ENCODE data around the gene FNBP1L.

The FNBP1L gene

DNA sequence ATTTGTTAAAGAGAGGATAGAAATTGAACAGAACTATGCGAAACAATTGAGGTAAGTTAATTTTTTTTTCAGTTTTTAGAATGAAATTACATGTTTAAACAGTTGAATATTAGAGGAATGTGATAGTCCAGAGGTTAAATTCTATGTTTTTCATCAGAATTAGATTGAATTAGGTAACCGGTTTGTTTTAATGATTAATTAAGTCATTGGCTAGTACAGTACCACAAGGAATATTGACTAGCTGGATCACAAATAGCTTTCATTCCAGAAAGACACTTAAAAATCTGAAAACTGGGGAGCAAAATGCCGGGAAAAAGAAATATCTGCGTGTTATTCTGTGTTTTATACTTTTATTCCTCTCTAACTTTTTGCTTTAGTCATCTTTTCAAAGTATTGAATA, 51.6 kb downstream of the FNBP1L start:
- Histone ChIP-seq H3K36me3 (ENCODE audit: control insufficient read depth, insufficient read depth, low read length) (no peaks in the 10 kb centered on the region), H3K27me3 (ENCODE audit: control insufficient read depth, insufficient read depth, low read length) (no peaks in the 10 kb centered on the region), H3K9ac (ENCODE audit: low read length) (no peak overlapping the region), H3K27ac (ENCODE audit: low read depth, low read length) (no peak overlapping the region), H3K4me1 (ENCODE audit: control insufficient read depth, insufficient read depth, low read length) (no peaks in the 10 kb centered on the region), H3K4me3 (ENCODE audit: low read length) (no peak overlapping the region)

DNA sequence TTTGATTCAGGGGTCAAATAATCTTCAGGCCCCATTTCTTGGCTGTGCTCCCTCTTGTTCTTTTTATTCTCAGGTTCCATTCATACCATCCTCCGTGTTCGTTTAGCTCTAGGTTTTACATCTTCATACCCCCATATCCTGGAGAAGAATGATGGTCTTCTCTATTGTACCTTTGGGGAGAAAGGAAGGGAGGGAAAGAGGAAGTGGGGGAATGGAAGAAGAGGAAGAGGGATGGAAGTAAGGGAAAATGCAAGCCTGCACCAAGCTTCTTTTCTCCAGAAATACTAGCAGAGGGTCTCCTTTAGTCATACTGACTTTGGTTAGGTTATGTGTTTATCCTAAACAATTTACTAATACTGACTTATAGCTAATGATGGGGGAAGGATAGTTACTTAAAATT, 52.4 kb downstream of the FNBP1L start:
- Histone ChIP-seq H3K4me3 (ENCODE audit: low read length) (no peak overlapping the region), H3K4me1 (ENCODE audit: control insufficient read depth, insufficient read depth, low read length) (no peaks in the 10 kb centered on the region), H3K27me3 (ENCODE audit: control insufficient read depth, insufficient read depth, low read length) (no peaks in the 10 kb centered on the region), H3K36me3 (ENCODE audit: control insufficient read depth, insufficient read depth, low read length) (no peaks in the 10 kb centered on the region), H3K9ac (ENCODE audit: low read length) (no peak overlapping the region), H3K27ac (ENCODE audit: low read depth, low read length) (no peak overlapping the region)

DNA sequence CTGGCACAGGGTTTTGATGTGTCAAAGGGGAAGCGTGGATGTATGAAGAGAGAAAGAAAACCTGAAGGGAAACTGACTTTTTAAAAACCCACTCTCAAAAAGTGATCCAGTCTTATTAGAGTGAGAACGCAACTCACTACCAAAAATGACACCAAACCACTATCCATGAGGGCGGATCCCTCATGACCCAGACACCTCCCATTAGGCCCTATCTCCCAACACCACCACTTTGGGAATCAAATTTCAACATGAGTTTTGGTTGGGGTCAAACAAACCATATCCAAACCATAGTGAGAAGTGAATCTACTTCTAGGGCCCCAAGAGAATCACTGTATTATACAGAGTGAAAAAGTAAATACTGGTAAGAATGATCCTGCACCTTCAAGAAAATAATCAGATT, 53.5 kb downstream of the FNBP1L start:
- Histone ChIP-seq H3K9ac (ENCODE audit: low read length) (no peak overlapping the region), H3K27me3 (ENCODE audit: control insufficient read depth, insufficient read depth, low read length) (no peaks in the 10 kb centered on the region), H3K36me3 (ENCODE audit: control insufficient read depth, insufficient read depth, low read length) (no peaks in the 10 kb centered on the region), H3K27ac (ENCODE audit: low read depth, low read length) (no peak overlapping the region), H3K4me1 (ENCODE audit: control insufficient read depth, insufficient read depth, low read length) (no peaks in the 10 kb centered on the region), H3K4me3 (ENCODE audit: low read length) (no peak overlapping the region)

DNA sequence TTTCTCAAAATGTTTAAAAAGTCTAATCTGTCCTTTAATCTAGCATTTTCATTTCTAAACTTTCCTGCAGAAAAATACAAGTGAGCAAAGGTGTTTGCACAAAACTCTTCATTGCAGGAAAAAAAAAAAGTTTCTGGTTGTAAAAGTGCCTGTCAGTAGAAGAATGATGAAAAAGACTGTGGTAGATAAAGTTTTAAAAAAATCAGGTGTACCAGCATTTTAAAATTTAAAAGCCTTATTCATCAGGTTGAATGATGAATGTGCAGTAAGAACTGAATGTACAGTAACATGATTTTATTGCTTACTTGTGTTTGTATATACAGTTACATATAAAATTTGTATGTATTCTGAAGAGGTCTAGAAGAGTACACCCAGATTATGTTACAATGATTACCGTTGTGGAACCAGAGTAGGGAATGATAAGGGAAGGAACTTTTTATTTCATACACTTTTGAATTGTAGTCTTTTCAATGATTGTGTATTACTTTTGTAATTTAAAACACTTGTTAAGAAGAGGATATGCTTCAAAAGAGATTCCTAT, 54.0 kb downstream of the FNBP1L start:
- no peak overlapping the region for H3K27ac ChIP-seq (ENCODE audit: low read depth, low read length)
- H3K36me3 ChIP-seq (ENCODE audit: control insufficient read depth, insufficient read depth, low read length): no peaks in the 10 kb centered on the region
- no peaks in the 10 kb centered on the region for H3K4me1 ChIP-seq (ENCODE audit: control insufficient read depth, insufficient read depth, low read length)
- H3K27me3 ChIP-seq (ENCODE audit: control insufficient read depth, insufficient read depth, low read length): no peaks in the 10 kb centered on the region
- no peak overlapping the region for H3K4me3 ChIP-seq (ENCODE audit: low read length)
- H3K9ac ChIP-seq (ENCODE audit: low read length): no peak overlapping the region

DNA sequence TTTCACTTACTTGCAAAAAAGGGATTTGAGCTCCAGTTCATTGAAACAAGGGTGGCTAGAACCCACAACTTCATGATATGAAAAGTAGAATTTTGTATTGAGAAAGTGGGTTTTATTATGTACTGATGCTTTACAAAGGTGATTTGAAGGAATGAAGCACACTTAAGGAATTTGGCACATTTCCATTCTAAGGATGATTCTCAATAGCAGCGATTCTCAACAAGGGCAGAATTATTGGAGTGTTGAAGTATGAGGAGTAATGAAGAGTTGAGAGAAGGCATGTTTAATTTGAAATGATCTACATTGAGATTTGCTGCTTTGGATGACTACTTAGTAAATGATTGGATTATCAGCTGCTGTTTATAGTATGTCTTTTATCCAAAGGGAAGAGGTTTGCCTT, 54.7 kb downstream of the FNBP1L start:
- no peaks in the 10 kb centered on the region for H3K4me1 ChIP-seq (ENCODE audit: control insufficient read depth, insufficient read depth, low read length)
- no peaks in the 10 kb centered on the region for H3K27me3 ChIP-seq (ENCODE audit: control insufficient read depth, insufficient read depth, low read length)
- no peaks in the 10 kb centered on the region for H3K36me3 ChIP-seq (ENCODE audit: control insufficient read depth, insufficient read depth, low read length)
- H3K9ac ChIP-seq (ENCODE audit: low read length): no peak overlapping the region
- H3K27ac ChIP-seq (ENCODE audit: low read depth, low read length): no peak overlapping the region
- no peak overlapping the region for H3K4me3 ChIP-seq (ENCODE audit: low read length)

DNA sequence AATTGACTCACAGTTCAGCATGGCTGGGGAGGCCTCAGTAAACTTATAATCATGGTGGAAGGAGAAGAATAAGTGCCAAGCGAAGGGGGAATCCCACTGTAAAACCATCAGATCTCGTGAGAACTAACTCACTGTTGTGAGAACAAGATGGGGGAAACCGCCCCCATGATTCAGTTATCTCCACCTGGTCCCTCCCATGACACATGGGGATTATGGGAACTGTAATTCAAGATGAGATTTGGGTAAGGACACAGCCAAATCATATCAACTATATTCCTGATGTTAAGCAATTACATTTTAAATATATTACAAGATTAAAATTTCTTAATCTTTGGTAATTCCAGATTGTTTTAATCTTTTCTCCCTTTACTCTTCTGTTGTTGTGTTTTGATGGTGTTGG, 55.2 kb downstream of the FNBP1L start:
- Histone ChIP-seq H3K36me3 (ENCODE audit: control insufficient read depth, insufficient read depth, low read length) (no peaks in the 10 kb centered on the region), H3K27me3 (ENCODE audit: control insufficient read depth, insufficient read depth, low read length) (no peaks in the 10 kb centered on the region), H3K9ac (ENCODE audit: low read length) (no peak overlapping the region), H3K4me3 (ENCODE audit: low read length) (no peak overlapping the region), H3K27ac (ENCODE audit: low read depth, low read length) (no peak overlapping the region), H3K4me1 (ENCODE audit: control insufficient read depth, insufficient read depth, low read length) (no peaks in the 10 kb centered on the region)

DNA sequence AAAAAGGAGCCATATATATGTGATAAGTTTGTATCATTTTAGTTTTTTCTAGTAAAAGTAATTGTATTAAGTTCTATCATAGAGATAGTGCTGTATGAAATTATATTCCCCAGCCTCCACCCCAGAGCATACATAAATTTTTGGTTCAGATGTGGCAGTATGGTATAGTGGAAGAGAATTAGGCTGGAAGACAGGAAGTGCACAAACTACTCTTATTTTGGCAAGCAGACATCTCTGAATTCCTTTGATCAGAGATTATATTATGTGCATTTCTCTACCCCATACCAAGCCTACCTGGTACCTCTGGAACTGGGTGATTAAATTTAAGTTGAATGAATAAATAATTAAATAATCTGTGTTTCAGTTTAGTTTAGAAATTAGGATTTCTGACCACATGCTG, 55.9 kb downstream of the FNBP1L start:
- no peaks in the 10 kb centered on the region for H3K4me1 ChIP-seq (ENCODE audit: control insufficient read depth, insufficient read depth, low read length)
- H3K36me3 ChIP-seq (ENCODE audit: control insufficient read depth, insufficient read depth, low read length): no peaks in the 10 kb centered on the region
- no peak overlapping the region for H3K9ac ChIP-seq (ENCODE audit: low read length)
- H3K27ac ChIP-seq (ENCODE audit: low read depth, low read length): no peak overlapping the region
- no peaks in the 10 kb centered on the region for H3K27me3 ChIP-seq (ENCODE audit: control insufficient read depth, insufficient read depth, low read length)
- no peak overlapping the region for H3K4me3 ChIP-seq (ENCODE audit: low read length)

DNA sequence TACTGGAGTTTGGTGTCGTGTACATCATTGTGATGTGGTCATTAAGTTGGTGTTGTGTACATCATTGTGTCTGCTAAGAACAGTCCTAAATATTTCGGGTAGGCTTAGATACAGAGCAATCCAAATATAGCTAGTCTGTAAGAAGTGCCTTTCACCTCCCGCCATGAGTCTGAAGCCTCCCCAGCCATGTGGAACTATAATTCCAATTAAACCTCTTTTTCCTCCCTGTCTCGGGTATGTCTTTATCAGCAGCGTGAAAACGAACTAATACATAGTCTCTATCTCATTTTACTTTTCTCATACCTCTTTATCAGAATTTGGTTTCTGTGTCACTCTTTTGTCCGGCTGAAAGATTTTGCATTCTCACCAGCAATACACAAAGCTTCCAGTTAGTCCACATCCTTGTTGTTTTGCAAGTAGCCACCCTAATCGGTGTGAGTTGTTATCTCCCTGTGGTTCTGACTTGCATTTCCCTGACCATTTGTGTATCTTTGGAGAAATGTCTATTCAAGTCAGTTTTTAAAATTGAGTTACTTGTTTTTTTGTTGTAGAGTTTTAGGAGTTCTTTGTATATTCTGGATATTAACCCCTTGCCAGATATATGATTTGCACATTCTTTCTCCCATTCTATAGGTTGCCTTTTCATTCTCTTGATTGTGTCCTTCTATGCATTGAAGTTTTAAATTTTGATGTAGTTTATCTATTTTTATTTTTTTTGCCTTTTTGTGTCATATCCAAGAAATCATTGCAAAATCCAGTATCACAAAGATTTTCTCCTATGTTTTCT, 56.5 kb downstream of the FNBP1L start:
- no peak overlapping the region for H3K9ac ChIP-seq (ENCODE audit: low read length)
- no peaks in the 10 kb centered on the region for H3K27me3 ChIP-seq (ENCODE audit: control insufficient read depth, insufficient read depth, low read length)
- H3K36me3 ChIP-seq (ENCODE audit: control insufficient read depth, insufficient read depth, low read length): peaks cover 2% of the 10 kb centered on the region
- H3K27ac ChIP-seq (ENCODE audit: low read depth, low read length): no peak overlapping the region
- no peak overlapping the region for H3K4me3 ChIP-seq (ENCODE audit: low read length)
- no peaks in the 10 kb centered on the region for H3K4me1 ChIP-seq (ENCODE audit: control insufficient read depth, insufficient read depth, low read length)

DNA sequence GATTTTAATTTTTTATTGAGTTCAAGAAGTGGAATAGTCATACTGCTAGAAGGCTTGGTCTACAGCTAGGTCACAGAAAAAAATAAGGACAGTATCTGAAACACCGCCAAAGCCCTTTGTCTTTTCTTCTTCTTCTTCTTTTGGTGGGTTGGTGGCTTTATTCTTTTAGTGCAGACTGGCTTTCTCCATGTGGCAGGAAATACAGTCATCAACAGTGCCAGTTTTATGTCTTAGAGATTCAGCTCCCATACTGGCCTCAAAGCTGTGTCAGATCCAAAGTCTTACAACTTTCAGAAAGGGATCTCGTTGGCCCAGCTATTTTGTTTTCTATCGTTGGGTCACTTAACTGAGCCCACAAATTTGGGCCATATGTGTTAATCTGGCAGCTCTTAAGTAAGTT, 58.2 kb downstream of the FNBP1L start:
- H3K4me3 ChIP-seq (ENCODE audit: low read length): no peak overlapping the region
- H3K36me3 ChIP-seq (ENCODE audit: control insufficient read depth, insufficient read depth, low read length): peaks cover 2% of the 10 kb centered on the region
- no peak overlapping the region for H3K27ac ChIP-seq (ENCODE audit: low read depth, low read length)
- H3K4me1 ChIP-seq (ENCODE audit: control insufficient read depth, insufficient read depth, low read length): no peaks in the 10 kb centered on the region
- no peaks in the 10 kb centered on the region for H3K27me3 ChIP-seq (ENCODE audit: control insufficient read depth, insufficient read depth, low read length)
- no peak overlapping the region for H3K9ac ChIP-seq (ENCODE audit: low read length)

DNA sequence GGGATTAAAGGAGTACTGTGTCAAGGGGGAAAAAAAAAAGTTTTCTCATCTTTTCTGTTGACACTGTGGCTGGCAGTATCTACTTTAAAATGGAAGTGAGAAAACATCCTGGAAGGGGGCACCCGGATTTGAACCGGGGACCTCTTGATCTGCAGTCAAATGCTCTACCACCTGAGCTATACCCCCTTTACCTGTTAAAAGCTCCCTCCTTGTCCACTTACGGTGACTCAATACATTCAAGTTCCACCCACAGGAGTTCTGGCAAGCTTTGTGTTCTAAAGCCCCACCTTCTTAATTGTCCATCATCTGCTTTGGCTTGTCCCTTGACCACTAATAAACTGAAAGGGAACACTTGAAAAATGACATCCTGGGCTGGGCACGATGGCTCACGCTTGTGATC, 68.2 kb downstream of the FNBP1L start:
- H3K36me3 ChIP-seq (ENCODE audit: control insufficient read depth, insufficient read depth, low read length): no peaks in the 10 kb centered on the region
- no peak overlapping the region for H3K9ac ChIP-seq (ENCODE audit: low read length)
- H3K27ac ChIP-seq (ENCODE audit: low read depth, low read length): no peak overlapping the region
- H3K4me3 ChIP-seq (ENCODE audit: low read length): no peak overlapping the region
- no peaks in the 10 kb centered on the region for H3K4me1 ChIP-seq (ENCODE audit: control insufficient read depth, insufficient read depth, low read length)
- no peaks in the 10 kb centered on the region for H3K27me3 ChIP-seq (ENCODE audit: control insufficient read depth, insufficient read depth, low read length)

DNA sequence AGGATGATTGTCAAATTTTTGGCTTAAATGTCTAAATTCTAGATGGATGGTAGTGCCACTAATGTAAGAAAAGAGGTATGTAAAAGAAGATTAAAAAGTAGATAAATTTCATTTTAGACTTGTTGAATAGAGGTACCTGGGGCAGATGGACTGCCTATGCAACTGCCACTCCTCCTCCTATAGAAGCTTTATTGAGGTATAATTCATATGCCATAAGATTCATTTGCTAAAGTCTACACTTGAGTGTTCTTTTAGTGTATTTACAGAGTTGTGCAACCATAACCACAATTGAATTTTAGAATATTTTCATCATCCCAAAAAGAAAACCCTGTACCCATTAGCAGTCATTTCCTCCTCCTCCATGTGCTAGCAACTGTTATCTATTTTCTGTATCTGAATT, 70.6 kb downstream of the FNBP1L start:
- H3K9ac ChIP-seq (ENCODE audit: low read length): no peak overlapping the region
- no peaks in the 10 kb centered on the region for H3K36me3 ChIP-seq (ENCODE audit: control insufficient read depth, insufficient read depth, low read length)
- no peak overlapping the region for H3K4me3 ChIP-seq (ENCODE audit: low read length)
- no peak overlapping the region for H3K27ac ChIP-seq (ENCODE audit: low read depth, low read length)
- no peaks in the 10 kb centered on the region for H3K27me3 ChIP-seq (ENCODE audit: control insufficient read depth, insufficient read depth, low read length)
- no peaks in the 10 kb centered on the region for H3K4me1 ChIP-seq (ENCODE audit: control insufficient read depth, insufficient read depth, low read length)

DNA sequence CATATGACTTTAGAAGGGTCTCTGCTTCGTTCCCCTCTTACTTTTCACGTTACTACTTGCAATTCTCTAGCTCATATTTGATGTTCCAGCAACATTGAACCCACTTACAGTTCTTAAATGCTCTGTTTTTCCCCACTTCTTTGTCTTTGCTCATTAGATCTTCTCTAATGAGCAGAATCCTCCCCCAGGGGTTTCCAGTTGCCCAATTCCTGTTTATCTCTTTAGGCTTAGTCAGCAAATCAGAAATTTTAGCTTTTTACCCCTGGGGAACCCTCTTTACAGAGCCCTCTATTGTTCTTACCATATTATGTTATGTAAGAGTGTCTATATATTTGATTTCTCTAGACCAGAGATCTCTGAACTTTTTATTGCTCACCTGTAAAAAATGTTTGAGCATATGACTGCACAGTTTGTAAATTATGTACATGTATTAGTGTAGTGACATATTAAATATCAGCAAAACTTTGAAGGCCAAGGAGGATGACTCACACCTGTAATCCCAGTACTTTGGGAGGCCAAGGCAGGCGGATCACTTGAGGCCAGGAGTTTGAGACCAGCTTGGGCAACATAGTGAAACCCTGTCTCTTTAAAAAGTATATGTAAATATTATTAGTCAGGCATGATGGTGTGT, 71.4 kb downstream of the FNBP1L start:
- no peaks in the 10 kb centered on the region for H3K36me3 ChIP-seq (ENCODE audit: control insufficient read depth, insufficient read depth, low read length)
- H3K4me1 ChIP-seq (ENCODE audit: control insufficient read depth, insufficient read depth, low read length): no peaks in the 10 kb centered on the region
- H3K27me3 ChIP-seq (ENCODE audit: control insufficient read depth, insufficient read depth, low read length): no peaks in the 10 kb centered on the region
- no peak overlapping the region for H3K9ac ChIP-seq (ENCODE audit: low read length)
- no peak overlapping the region for H3K27ac ChIP-seq (ENCODE audit: low read depth, low read length)
- H3K4me3 ChIP-seq (ENCODE audit: low read length): no peak overlapping the region

DNA sequence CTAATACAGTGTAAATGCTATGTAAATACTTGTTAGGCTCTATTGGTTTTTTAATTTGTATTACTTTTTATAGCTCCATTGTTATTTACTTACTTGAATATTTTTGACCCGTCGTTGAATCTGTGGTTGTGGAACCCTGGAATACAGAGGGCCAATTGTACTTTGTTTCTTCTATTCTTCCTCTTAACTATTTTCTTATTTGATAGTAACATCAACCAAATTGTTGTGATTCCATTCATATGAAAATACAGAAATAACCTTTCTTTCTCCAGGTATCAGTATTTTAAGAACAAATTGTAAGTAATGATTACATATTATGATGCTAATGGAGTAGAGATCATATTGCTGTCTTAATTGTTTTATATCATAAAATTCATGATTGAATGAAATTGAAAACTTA, 73.7 kb downstream of the FNBP1L start:
- H3K36me3 ChIP-seq (ENCODE audit: control insufficient read depth, insufficient read depth, low read length): no peaks in the 10 kb centered on the region
- H3K4me1 ChIP-seq (ENCODE audit: control insufficient read depth, insufficient read depth, low read length): no peaks in the 10 kb centered on the region
- H3K27ac ChIP-seq (ENCODE audit: low read depth, low read length): no peak overlapping the region
- H3K4me3 ChIP-seq (ENCODE audit: low read length): no peak overlapping the region
- H3K27me3 ChIP-seq (ENCODE audit: control insufficient read depth, insufficient read depth, low read length): no peaks in the 10 kb centered on the region
- no peak overlapping the region for H3K9ac ChIP-seq (ENCODE audit: low read length)
